Sigmoid colon (tissue), 4 donors: ENCODE data around the gene RAB25.

Experiments used
- EP300 ChIP-seq, 4 donors: sonication (generic); formaldehyde crosslinking; IDR thresholded peaks; one replicate each; pipeline ENCODE4 v1.6.1; 2017; ENCODE audit warnings: antibody characterized with exemption in 4 of 4
- POLR2A ChIP-seq, 2 donors: fragments of 450-650 bp; IDR thresholded peaks; one replicate each; pipeline ENCODE4 v1.6.1; 2016; ENCODE audit warnings: antibody characterized with exemption in 2 of 2, mild to moderate bottlenecking in 2 of 2, moderate library complexity in 2 of 2
- TF ChIP-seq, protein P1 (sequence below), 4 experiments: fragments of 450-650 bp in 3 of 4; fragments of 200-600 bp in 1 of 4; IDR thresholded peaks; one replicate each; pipeline ENCODE4 v1.5.1; 2016 to 2019; ENCODE audit warnings: antibody characterized with exemption in 4 of 4, mild to moderate bottlenecking in 3 of 4, moderate library complexity in 2 of 4

- TF ChIP-seq, protein P1, sequence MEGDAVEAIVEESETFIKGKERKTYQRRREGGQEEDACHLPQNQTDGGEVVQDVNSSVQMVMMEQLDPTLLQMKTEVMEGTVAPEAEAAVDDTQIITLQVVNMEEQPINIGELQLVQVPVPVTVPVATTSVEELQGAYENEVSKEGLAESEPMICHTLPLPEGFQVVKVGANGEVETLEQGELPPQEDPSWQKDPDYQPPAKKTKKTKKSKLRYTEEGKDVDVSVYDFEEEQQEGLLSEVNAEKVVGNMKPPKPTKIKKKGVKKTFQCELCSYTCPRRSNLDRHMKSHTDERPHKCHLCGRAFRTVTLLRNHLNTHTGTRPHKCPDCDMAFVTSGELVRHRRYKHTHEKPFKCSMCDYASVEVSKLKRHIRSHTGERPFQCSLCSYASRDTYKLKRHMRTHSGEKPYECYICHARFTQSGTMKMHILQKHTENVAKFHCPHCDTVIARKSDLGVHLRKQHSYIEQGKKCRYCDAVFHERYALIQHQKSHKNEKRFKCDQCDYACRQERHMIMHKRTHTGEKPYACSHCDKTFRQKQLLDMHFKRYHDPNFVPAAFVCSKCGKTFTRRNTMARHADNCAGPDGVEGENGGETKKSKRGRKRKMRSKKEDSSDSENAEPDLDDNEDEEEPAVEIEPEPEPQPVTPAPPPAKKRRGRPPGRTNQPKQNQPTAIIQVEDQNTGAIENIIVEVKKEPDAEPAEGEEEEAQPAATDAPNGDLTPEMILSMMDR (IDR thresholded peaks at IDR 0.05): no peak
- no peak for TF ChIP-seq EP300 (IDR thresholded peaks at IDR 0.05)
- TF ChIP-seq POLR2A (IDR thresholded peaks at IDR 0.05): no peak
Observed at GRCh38 chr1:156108664-156109241, 47.8 kb downstream of the RAB25 start.
